ENCODE data around the gene CNTNAP2. TPM values are rescaled to one million over a fixed set of nuclear protein-coding genes. Genes with fewer than 3 reads are reported as not detected.

The CNTNAP2 gene
- total RNA-seq, 1 experiment from 2014 or later = 0.03 TPM

DNA sequence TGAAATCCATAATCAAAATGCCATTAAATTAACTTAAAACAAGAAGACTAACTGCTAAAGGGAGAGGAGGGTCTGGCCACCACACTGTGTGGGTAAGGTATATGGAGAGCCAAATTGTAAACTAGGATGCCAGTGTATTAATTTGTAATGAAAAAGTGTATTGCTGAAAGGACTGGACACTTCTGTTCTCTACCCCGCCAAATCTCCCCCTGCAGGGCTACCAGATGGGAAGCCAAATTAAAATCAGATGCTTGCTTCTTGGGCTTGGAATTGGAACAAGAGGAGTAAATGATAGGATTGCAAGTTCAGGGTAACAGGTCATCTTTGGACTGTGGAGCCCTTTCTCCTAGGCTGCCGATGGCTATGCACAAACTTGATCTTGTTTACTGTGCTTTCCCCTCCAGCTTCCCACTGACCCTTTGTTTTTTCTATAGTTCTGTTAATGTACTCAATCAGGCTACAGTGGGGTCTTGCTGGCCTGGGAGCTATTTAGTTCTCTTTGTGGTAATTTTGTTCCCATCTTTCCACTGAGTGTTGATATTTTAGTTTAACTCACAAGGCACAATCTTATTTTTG is 1541.9 kb downstream of the CNTNAP2 start:
- ATAC-seq = no peak
- in situ Hi-C loops (cut with HindIII; ENCODE audit: low pct_unique_long_range_greater_than_20kb, low sequenced_read_pairs) = no loop called here
- intact Hi-C loops (cut with micrococcal nuclease; ENCODE audit: unreplicated experiment) = no loop called here
- no peak for DNase-seq (ENCODE audit: low read depth, low spot score)
- no TSS peak for BruUV-seq (replicated peaks)
- no peaks in the 10 kb centered on the region for H3K27me3 ChIP-seq (ENCODE audit: control insufficient read depth, insufficient read depth, low read length)
- ChIA-PET POLR2A (no interaction called here), CTCF (no interaction called here)
- no peaks in the 10 kb centered on the region for H3K36me3 ChIP-seq (ENCODE audit: control insufficient read depth, insufficient read depth, low read length)
- TF ChIP-seq SIN3A (IDR thresholded peaks at IDR 0.05; ENCODE audit: borderline replicate concordance, insufficient read depth, low read depth, low read length) (no peak), POLR2AphosphoS5 (IDR thresholded peaks at IDR 0.05; ENCODE audit: low read depth, low read length) (no peak), TCF7L2 (IDR thresholded peaks at IDR 0.05; ENCODE audit: low read depth, low read length) (no peak)
- TF ChIP-seq, protein P1, sequence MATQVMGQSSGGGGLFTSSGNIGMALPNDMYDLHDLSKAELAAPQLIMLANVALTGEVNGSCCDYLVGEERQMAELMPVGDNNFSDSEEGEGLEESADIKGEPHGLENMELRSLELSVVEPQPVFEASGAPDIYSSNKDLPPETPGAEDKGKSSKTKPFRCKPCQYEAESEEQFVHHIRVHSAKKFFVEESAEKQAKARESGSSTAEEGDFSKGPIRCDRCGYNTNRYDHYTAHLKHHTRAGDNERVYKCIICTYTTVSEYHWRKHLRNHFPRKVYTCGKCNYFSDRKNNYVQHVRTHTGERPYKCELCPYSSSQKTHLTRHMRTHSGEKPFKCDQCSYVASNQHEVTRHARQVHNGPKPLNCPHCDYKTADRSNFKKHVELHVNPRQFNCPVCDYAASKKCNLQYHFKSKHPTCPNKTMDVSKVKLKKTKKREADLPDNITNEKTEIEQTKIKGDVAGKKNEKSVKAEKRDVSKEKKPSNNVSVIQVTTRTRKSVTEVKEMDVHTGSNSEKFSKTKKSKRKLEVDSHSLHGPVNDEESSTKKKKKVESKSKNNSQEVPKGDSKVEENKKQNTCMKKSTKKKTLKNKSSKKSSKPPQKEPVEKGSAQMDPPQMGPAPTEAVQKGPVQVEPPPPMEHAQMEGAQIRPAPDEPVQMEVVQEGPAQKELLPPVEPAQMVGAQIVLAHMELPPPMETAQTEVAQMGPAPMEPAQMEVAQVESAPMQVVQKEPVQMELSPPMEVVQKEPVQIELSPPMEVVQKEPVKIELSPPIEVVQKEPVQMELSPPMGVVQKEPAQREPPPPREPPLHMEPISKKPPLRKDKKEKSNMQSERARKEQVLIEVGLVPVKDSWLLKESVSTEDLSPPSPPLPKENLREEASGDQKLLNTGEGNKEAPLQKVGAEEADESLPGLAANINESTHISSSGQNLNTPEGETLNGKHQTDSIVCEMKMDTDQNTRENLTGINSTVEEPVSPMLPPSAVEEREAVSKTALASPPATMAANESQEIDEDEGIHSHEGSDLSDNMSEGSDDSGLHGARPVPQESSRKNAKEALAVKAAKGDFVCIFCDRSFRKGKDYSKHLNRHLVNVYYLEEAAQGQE (IDR thresholded peaks at IDR 0.05; ENCODE audit: insufficient read depth in 1 of 2, low read depth in 2 of 2, low read length in 1 of 2) = no peak
- TF ChIP-seq, protein P2, sequence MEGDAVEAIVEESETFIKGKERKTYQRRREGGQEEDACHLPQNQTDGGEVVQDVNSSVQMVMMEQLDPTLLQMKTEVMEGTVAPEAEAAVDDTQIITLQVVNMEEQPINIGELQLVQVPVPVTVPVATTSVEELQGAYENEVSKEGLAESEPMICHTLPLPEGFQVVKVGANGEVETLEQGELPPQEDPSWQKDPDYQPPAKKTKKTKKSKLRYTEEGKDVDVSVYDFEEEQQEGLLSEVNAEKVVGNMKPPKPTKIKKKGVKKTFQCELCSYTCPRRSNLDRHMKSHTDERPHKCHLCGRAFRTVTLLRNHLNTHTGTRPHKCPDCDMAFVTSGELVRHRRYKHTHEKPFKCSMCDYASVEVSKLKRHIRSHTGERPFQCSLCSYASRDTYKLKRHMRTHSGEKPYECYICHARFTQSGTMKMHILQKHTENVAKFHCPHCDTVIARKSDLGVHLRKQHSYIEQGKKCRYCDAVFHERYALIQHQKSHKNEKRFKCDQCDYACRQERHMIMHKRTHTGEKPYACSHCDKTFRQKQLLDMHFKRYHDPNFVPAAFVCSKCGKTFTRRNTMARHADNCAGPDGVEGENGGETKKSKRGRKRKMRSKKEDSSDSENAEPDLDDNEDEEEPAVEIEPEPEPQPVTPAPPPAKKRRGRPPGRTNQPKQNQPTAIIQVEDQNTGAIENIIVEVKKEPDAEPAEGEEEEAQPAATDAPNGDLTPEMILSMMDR (IDR thresholded peaks at IDR 0.05) = no peak
- H3K9me3 ChIP-seq (ENCODE audit: control insufficient read depth, insufficient read depth, low read depth, low read length) = no peaks in the 10 kb centered on the region
- no peaks in the 10 kb centered on the region for H3K4me1 ChIP-seq (ENCODE audit: control insufficient read depth, insufficient read depth, low read length)
- no peak overlapping the region for H3K4me3 ChIP-seq (ENCODE audit: low read depth in 2 of 2, low read length in 2 of 2)
- H3K27ac ChIP-seq (ENCODE audit: low read length) = no peak overlapping the region

DNA sequence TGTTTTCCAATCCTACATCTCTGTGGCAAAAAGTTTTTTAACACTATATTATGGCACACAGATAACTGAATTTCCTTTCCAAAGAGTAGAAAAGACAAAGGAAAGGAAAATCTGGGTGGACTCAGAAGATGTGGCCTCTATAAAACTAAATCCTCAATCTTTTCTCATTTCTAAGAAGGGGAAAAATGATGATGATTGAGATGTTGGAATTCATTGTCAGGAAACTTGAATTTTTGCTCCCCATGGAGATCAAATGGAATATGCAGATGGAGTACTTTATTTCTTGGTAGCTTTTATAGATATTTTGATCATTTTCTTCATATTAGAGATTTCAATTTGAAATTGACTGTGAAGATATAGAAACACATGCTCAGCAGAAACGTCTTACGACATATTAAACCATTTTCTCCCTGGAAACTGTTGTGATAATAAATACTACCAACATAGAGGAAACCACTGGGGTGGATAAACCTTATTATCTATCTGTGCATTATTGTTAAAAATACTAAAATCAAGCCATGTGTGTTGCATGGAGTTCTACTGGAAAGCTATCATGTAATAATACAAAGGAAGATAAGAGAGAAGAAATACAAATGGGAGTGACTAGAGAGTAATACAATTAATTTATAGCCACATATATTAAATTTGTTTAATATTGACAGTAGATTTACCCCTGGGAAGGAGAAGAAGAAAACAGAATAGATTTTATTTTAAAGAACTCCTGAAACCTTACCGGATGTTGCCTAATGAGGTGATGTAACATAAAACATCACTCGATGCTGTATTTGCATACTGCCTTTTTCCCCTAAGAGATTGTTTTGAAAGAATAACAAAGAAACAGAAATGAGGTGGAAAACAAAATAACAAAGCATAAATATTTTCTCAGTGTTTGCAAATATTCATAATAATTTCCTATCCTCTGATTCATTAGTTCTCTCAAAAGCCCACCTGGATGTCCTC is 1542.7 kb downstream of the CNTNAP2 start:
- no peak overlapping the region for H3K27ac ChIP-seq (ENCODE audit: low read length)
- no TSS peak for BruUV-seq (replicated peaks)
- POLR2A ChIA-PET = no interaction called here
- H3K4me3 ChIP-seq (ENCODE audit: low read depth in 2 of 2, low read length in 2 of 2) = no peak overlapping the region
- no peaks in the 10 kb centered on the region for H3K36me3 ChIP-seq (ENCODE audit: control insufficient read depth, insufficient read depth, low read length)
- H3K27me3 ChIP-seq (ENCODE audit: control insufficient read depth, insufficient read depth, low read length) = no peaks in the 10 kb centered on the region
- H3K4me1 ChIP-seq (ENCODE audit: control insufficient read depth, insufficient read depth, low read length) = no peaks in the 10 kb centered on the region
- in situ Hi-C loops (cut with HindIII; ENCODE audit: low pct_unique_long_range_greater_than_20kb, low sequenced_read_pairs) (no loop called here), intact Hi-C loops (cut with micrococcal nuclease; ENCODE audit: unreplicated experiment) (no loop called here)
- CTCF ChIA-PET = no interaction called here
- no peaks in the 10 kb centered on the region for H3K9me3 ChIP-seq (ENCODE audit: control insufficient read depth, insufficient read depth, low read depth, low read length)
- ATAC-seq = no peak
- no peak for DNase-seq (ENCODE audit: low read depth, low spot score)
- no peak for TF ChIP-seq SIN3A (IDR thresholded peaks at IDR 0.05; ENCODE audit: borderline replicate concordance, insufficient read depth, low read depth, low read length)
- TF ChIP-seq, protein P2 (IDR thresholded peaks at IDR 0.05) = no peak
- no peak for TF ChIP-seq TCF7L2 (IDR thresholded peaks at IDR 0.05; ENCODE audit: low read depth, low read length)
- no peak for TF ChIP-seq POLR2AphosphoS5 (IDR thresholded peaks at IDR 0.05; ENCODE audit: low read depth, low read length)
